Natural killer cell (primary cell): ENCODE measurements around the gene APLF. TPM values are rescaled to one million over a fixed set of nuclear protein-coding genes. Genes with fewer than 3 reads are reported as not detected.

Experiments
- ATAC-seq, 3 donors: fragments of 150-1000 bp in 2 of 3; fragments of 200-7000 bp in 1 of 3; cut with Tn5 transposase; 1 replicate in 1 of 3; 2 replicates in 2 of 3; pipeline ENCODE4 v1.10.0; 2021; ENCODE audit warnings: mild to moderate bottlenecking in 2 of 3, moderate library complexity in 2 of 3
- DNase-seq, 2 donors: peaks; one replicate each; pipeline versions ENCODE4 v3.0.0 to v3.0.0-alpha.2; 2013 to 2021; ENCODE audit warnings: mixed read lengths in 1 of 2
- H3K27ac ChIP-seq: one replicate; pipeline ENCODE4 v1.5.1; 2013; ENCODE audit warnings: mild to moderate bottlenecking, low read length
- H3K27me3 ChIP-seq: one replicate; pipeline ENCODE4 v1.6.1; 2013; ENCODE audit warnings: low read length; ENCODE audit not compliant: control insufficient read depth, insufficient read depth
- H3K36me3 ChIP-seq: one replicate; pipeline ENCODE4 v1.6.1; 2013; ENCODE audit warnings: low read length; ENCODE audit not compliant: control insufficient read depth, insufficient read depth
- H3K4me1 ChIP-seq: one replicate; pipeline ENCODE4 v1.6.1; 2013; ENCODE audit warnings: low read length; ENCODE audit not compliant: control insufficient read depth, insufficient read depth
- H3K4me3 ChIP-seq: one replicate; pipeline ENCODE4 v1.5.1; 2013; ENCODE audit warnings: low read length
- H3K9me3 ChIP-seq: one replicate; pipeline ENCODE4 v1.6.1; 2013; ENCODE audit warnings: low read length; ENCODE audit not compliant: control insufficient read depth, insufficient read depth
- H3K27ac Mint-ChIP-seq, 2 donors: one replicate each; pipeline ENCODE4 v1.8.0; 2022; ENCODE audit warnings: mild to moderate bottlenecking in 2 of 2, mixed read lengths in 2 of 2, moderate library complexity in 1 of 2
- H3K27me3 Mint-ChIP-seq, 2 donors: one replicate each; pipeline ENCODE4 v1.8.0; 2022; ENCODE audit warnings: low read depth in 2 of 2, mixed read lengths in 2 of 2
- H3K36me3 Mint-ChIP-seq: one replicate; pipeline ENCODE4 v1.8.0; 2022; ENCODE audit warnings: mixed read lengths
- H3K4me1 Mint-ChIP-seq, 2 donors: one replicate each; pipeline ENCODE4 v1.8.0; 2022; ENCODE audit warnings: mixed read lengths in 2 of 2
- H3K4me3 Mint-ChIP-seq: one replicate; pipeline ENCODE4 v1.8.0; 2022; ENCODE audit warnings: mild to moderate bottlenecking, moderate library complexity, mixed read lengths
- H3K9me3 Mint-ChIP-seq, 2 donors: one replicate each; pipeline ENCODE4 v1.8.0; 2022; ENCODE audit warnings: mixed read lengths in 2 of 2
- WGBS: methylation state at CpG from one replicate; pipeline ENCODE4 v1.1.7; 2013; ENCODE audit warnings: missing lambda C conversion rate; ENCODE audit not compliant: insufficient coverage; 5-methylcytosine and 5-hydroxymethylcytosine counted together
- intact Hi-C: fragments of 100-400 bp; cut with micrococcal nuclease; formaldehyde crosslinking; loops from one replicate; pipeline ENCODE4 v1.14.2; 2022
- total RNA-seq, 4 donors: library from RNA; stranded (reverse); fragments of 120-200 nt in 1 of 4; gene quantifications; one replicate each; pipeline versions ENCODE4 v1.2.3 to v1.2.4, GENCODE V29; 2013 to 2022
- TF ChIP-seq, protein P1 (sequence below): fragments of 200-600 bp; IDR thresholded peaks from one replicate; pipeline ENCODE4 v1.8.0; 2022; ENCODE audit warnings: antibody characterized with exemption

The APLF gene
- total RNA-seq, 3 donors from 2014 or later (not counting 1 experiment from before 2014, with no cell fraction given): 2.2 to 4.3 (median 3.8) TPM

DNA sequence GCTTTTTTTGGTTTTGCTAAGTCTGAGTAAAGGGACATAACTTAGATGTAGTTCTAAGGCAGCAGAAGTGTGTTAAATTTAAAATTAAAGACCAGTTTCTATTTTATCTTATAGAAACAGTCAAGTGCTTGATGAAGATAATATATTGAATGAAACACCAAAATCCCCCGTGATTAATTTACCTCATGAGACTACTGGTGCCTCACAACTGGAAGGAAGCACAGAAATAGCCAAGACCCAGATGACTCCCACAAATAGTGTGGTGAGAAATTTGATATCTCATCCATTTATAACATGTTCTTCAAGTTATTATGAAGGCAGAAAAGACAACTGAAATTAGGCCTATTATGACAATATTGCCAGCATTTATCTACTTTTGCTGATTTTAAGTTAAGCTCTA, 45.6 kb downstream of the APLF start:
- no peak for ATAC-seq
- no peak for DNase-seq
- no peaks in the 10 kb centered on the region for H3K4me1 ChIP-seq

DNA sequence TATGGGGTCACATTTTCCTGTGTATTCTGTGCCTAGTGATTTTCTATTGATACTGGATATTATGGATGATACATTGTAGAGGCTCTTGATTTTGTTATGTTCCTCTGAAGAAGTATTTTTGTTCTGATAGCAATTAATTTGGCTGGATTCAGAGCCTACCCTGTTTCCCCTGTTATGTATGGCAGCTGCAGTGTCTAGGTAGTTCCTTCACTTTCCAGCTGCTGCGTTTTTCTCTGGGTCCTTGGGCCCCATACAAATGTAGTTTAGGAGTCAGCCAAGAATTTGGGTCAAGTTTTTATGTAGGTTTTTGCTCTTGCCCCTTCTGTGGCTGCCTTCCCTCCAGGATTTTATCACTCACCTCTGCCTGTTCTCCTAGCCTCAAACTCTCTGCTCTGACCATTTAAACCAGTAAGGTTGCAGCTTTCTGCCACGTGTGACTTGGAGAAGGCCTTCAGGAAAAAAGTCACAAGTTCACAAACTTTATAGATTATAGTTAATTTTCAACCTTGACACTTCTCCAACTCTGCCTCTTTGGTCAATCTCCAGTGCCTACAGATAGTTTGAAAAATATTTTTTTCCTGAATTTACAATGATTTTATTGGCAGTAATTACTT, 47.0 kb downstream of the APLF start:
- WGBS: 94% methylated on average over 2 of the region's 2 CpGs
- H3K36me3 Mint-ChIP-seq: no peaks in the 10 kb centered on the region
- intact Hi-C loops: loop anchor here (10.0 kb wide), 1 partner anchor 150 kb away; the partner anchor contains the start of gene PLEK
- H3K4me1 ChIP-seq: no peaks in the 10 kb centered on the region
- H3K4me1 Mint-ChIP-seq: no peaks in the 10 kb centered on the region
- no peak overlapping the region for H3K4me3 Mint-ChIP-seq
- H3K9me3 ChIP-seq: no peaks in the 10 kb centered on the region
- H3K27ac Mint-ChIP-seq: no peak overlapping the region
- H3K4me3 ChIP-seq: no peak overlapping the region
- peaks cover 0 to 4% of the 10 kb centered on the region in 2 donors for H3K9me3 Mint-ChIP-seq
- no peaks in the 10 kb centered on the region for H3K36me3 ChIP-seq
- ATAC-seq (no peak), DNase-seq (no peak)
- no peaks in the 10 kb centered on the region for H3K27me3 Mint-ChIP-seq
- no peak overlapping the region for H3K27ac ChIP-seq
- TF ChIP-seq, protein P1, sequence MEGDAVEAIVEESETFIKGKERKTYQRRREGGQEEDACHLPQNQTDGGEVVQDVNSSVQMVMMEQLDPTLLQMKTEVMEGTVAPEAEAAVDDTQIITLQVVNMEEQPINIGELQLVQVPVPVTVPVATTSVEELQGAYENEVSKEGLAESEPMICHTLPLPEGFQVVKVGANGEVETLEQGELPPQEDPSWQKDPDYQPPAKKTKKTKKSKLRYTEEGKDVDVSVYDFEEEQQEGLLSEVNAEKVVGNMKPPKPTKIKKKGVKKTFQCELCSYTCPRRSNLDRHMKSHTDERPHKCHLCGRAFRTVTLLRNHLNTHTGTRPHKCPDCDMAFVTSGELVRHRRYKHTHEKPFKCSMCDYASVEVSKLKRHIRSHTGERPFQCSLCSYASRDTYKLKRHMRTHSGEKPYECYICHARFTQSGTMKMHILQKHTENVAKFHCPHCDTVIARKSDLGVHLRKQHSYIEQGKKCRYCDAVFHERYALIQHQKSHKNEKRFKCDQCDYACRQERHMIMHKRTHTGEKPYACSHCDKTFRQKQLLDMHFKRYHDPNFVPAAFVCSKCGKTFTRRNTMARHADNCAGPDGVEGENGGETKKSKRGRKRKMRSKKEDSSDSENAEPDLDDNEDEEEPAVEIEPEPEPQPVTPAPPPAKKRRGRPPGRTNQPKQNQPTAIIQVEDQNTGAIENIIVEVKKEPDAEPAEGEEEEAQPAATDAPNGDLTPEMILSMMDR: no peak
- H3K27me3 ChIP-seq: no peaks in the 10 kb centered on the region

More for the DNA sequence above, 45.6 kb downstream of the APLF start:
- no peaks in the 10 kb centered on the region for H3K27me3 Mint-ChIP-seq
- H3K4me1 Mint-ChIP-seq: no peaks in the 10 kb centered on the region
- H3K27ac Mint-ChIP-seq: no peak overlapping the region
- no peaks in the 10 kb centered on the region for H3K36me3 Mint-ChIP-seq
- H3K4me3 Mint-ChIP-seq: no peak overlapping the region
- peaks cover 0 to 4% of the 10 kb centered on the region in 2 donors for H3K9me3 Mint-ChIP-seq
- H3K4me3 ChIP-seq: no peak overlapping the region
- no peaks in the 10 kb centered on the region for H3K9me3 ChIP-seq
- TF ChIP-seq, protein P1: no peak
- no peaks in the 10 kb centered on the region for H3K36me3 ChIP-seq
- no CpG with 5 or more reads among the region's 1 CpG for WGBS
- no peaks in the 10 kb centered on the region for H3K27me3 ChIP-seq
- no peak overlapping the region for H3K27ac ChIP-seq
- intact Hi-C loops: loop anchor here (10.0 kb wide), 1 partner anchor 148 kb away; the partner anchor contains the start of gene PLEK

DNA sequence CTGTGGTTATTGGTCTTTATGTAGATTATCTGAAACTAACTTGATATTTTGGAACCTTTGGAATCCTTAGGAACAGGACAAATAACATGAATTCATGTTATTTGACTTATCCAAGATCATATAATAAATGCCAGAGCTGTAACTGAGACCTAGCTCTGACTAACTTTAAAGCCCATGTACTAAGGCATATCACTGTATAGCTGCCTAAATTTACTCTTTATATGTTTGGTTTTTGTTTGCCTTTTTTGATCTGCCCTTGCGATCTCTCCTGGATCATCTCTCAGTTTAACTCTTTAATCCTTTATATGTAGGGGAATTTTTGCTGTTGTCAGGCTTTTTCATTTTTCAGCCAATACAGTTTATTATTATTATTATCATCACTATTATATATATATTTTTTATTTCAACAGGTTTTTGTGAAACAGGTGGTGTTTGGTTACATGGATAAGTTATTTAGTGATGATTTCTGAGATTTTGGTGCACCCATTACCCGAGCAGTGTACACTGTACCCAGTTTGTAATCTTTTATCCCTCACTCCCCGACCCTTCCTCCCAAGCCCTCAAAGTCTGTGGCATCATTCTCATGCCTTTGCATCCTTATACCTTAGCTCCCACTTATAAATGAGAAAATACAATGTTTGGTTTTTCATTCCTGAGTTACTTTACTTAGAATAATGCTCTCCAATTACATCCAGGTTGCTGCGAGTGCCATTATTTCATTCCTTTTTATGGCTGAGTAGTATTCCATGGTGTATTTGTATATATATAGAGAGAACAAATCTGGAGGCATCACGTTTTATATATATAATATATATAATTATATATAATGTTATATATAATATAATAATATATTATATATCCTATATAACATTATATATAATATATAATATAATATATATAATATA, 48.9 kb downstream of the APLF start:
- peaks cover 0 to 4% of the 10 kb centered on the region in 2 donors for H3K9me3 Mint-ChIP-seq
- H3K36me3 Mint-ChIP-seq: no peaks in the 10 kb centered on the region
- H3K27ac Mint-ChIP-seq: peak overlapping the region in 1 of 2 donors; percentile 64
- no peaks in the 10 kb centered on the region for H3K4me1 Mint-ChIP-seq
- WGBS: 95% methylated on average over 2 of the region's 5 CpGs
- no peak overlapping the region for H3K4me3 Mint-ChIP-seq
- no peaks in the 10 kb centered on the region for H3K4me1 ChIP-seq
- intact Hi-C loops: loop anchor here (5.0 to 10.0 kb wide), 2 partner anchors 49 to 152 kb away; partner anchors contain the start of genes APLF, FBXO48 and PLEK
- TF ChIP-seq, protein P1: no peak
- no peaks in the 10 kb centered on the region for H3K9me3 ChIP-seq
- H3K4me3 ChIP-seq: no peak overlapping the region
- ATAC-seq (peak in 2 of 3 donors; percentile 42 to 59), DNase-seq (no peak)
- H3K27me3 Mint-ChIP-seq: no peaks in the 10 kb centered on the region
- H3K27me3 ChIP-seq: no peaks in the 10 kb centered on the region
- no peaks in the 10 kb centered on the region for H3K36me3 ChIP-seq
- H3K27ac ChIP-seq: no peak overlapping the region
